Type B pancreatic cell (in vitro differentiated cells): ENCODE results near the gene SETD4. TPM values are rescaled to one million over a fixed set of nuclear protein-coding genes. Genes with fewer than 3 reads are reported as not detected.
"Not testable (repeated sequence)": the region's sequence is repeated elsewhere in the genome, so short reads cannot be mapped to it uniquely, and the experiment has no call there.

Experiments used
- DNase-seq: peaks from one replicate; pipeline ENCODE4 v3.0.0; 2021; ENCODE audit warnings: mixed read lengths; ENCODE audit not compliant: unreplicated experiment; ENCODE audit errors: extremely low spot score
- H3K27ac Mint-ChIP-seq: 2 replicates; pipeline ENCODE4 v1.8.0; 2021; ENCODE audit warnings: mild to moderate bottlenecking, mixed read lengths
- H3K27me3 Mint-ChIP-seq: 2 replicates; pipeline ENCODE4 v1.8.0; 2021; ENCODE audit warnings: mixed read lengths
- H3K36me3 Mint-ChIP-seq: 2 replicates; pipeline ENCODE4 v1.8.0; 2021; ENCODE audit warnings: mixed read lengths
- H3K4me1 Mint-ChIP-seq: one replicate; pipeline ENCODE4 v1.8.0; 2021; ENCODE audit warnings: mixed read lengths; ENCODE audit not compliant: unreplicated experiment
- H3K4me3 Mint-ChIP-seq: 2 replicates; pipeline ENCODE4 v1.8.0; 2021; ENCODE audit warnings: mild to moderate bottlenecking, mixed read lengths
- H3K9me3 Mint-ChIP-seq: 2 replicates; pipeline ENCODE4 v1.8.0; 2021; ENCODE audit warnings: mixed read lengths
- total RNA-seq: library from RNA; stranded (reverse); gene quantifications from 2 replicates; pipeline ENCODE4 v1.2.1, GENCODE V29; 2021; ENCODE audit warnings: low replicate concordance
- TF ChIP-seq, protein P1 (sequence below): fragments of 200-600 bp; sonication (generic); conservative IDR thresholded peaks from 2 replicates; pipeline ENCODE4 v1.5.0; 2021; ENCODE audit warnings: antibody characterized with exemption, mild to moderate bottlenecking

SETD4 gene
- total RNA-seq, 1 donor from 2014 or later = 26.4 TPM

DNA sequence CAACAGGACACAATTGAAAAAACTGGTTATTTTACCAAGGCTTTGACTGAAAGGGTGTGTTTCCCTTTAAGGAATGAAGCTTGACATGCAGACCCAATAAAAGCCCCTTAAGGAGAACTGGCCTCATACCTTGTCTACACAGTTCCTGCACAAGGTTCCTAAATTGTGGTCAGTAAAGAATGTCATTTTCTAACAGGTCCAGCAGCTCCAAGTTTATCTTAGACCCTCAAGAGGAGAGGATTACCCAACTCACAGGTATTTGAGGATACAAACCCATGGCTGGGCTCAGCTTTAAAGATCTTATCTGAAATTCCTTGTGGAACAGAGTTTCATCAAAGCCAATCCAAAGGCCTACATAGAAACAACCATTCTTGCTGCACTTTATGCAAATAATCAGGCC lies 43.1 kb upstream of the SETD4 start:
- Mint-ChIP-seq H3K4me3 (peak overlapping the region; percentile 26), H3K27me3 (peaks cover 40% of the 10 kb centered on the region), H3K27ac (peak overlapping the region; percentile 53), H3K36me3 (peaks cover 4% of the 10 kb centered on the region), H3K4me1 (peaks cover 7% of the 10 kb centered on the region), H3K9me3 (peaks cover 15% of the 10 kb centered on the region)
- TF ChIP-seq, protein P1, sequence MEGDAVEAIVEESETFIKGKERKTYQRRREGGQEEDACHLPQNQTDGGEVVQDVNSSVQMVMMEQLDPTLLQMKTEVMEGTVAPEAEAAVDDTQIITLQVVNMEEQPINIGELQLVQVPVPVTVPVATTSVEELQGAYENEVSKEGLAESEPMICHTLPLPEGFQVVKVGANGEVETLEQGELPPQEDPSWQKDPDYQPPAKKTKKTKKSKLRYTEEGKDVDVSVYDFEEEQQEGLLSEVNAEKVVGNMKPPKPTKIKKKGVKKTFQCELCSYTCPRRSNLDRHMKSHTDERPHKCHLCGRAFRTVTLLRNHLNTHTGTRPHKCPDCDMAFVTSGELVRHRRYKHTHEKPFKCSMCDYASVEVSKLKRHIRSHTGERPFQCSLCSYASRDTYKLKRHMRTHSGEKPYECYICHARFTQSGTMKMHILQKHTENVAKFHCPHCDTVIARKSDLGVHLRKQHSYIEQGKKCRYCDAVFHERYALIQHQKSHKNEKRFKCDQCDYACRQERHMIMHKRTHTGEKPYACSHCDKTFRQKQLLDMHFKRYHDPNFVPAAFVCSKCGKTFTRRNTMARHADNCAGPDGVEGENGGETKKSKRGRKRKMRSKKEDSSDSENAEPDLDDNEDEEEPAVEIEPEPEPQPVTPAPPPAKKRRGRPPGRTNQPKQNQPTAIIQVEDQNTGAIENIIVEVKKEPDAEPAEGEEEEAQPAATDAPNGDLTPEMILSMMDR = no peak
- DNase-seq = no peak

DNA sequence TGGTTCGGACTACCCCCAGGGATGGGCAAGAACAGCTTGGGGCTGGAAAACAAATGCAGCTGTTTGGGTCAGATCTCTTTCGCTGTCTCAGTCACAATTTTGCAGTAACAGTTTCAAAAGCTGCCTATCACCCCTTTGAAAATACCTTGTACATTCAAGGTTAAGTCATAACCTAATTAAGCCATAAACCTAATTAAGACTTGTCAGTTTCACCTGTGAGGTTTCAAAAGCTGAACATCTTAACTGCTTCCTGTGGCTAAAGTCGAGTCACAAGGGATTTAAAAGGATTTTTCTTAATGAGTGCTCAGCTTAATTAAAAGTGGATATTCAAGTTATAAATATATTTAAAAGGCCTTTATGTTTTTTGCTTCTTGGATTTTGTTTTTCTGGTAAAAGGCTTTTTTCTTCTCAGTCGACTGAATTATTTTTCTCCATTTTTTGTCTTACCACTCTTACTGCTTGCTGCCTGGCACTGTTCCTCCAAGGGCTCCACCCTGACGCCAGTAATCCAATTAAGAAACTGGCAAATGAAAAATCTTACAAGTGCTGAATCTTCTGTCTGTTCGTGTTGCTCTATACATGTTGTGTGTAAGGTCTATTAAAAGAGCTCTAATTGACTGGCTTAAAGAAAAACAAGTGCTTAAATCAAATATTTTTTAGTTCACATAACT lies 40.8 kb upstream of the SETD4 start:
- Mint-ChIP-seq H3K4me3 (no peak overlapping the region), H3K9me3 (peaks cover 15% of the 10 kb centered on the region), H3K36me3 (peaks cover 4% of the 10 kb centered on the region), H3K27ac (no peak overlapping the region), H3K27me3 (peaks cover 30% of the 10 kb centered on the region), H3K4me1 (peaks cover 7% of the 10 kb centered on the region)
- DNase-seq = no peak
- TF ChIP-seq, protein P1 = no peak

DNA sequence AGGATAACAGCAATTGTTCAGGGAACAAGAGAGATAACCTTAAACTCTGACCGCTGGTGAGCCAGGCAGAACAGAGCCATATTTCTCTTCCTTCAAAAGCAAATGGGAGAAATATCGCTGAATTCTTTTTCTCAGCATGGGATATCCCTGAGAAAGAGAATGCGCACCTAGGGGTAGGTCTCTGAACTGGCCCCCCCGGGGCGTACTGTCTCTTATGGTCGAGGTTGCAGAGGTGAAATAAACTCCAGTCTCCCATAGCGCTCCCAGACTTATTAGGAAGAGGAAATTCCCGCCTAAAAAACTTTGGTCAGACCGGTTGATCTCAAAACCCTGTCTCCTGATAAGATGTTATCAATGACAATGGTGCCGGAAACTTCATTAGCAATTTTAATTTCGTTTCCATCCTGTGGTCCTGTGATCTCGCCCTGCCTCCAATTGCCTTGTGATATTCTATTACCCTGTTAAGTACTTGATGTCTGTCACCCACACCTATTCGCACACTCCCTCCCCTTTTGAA lies 39.4 kb upstream of the SETD4 start:
- DNase-seq, H3K36me3 Mint-ChIP-seq, H3K4me1 Mint-ChIP-seq, H3K27ac Mint-ChIP-seq, H3K4me3 Mint-ChIP-seq: not testable (repeated sequence)
- Mint-ChIP-seq H3K27me3 (peaks cover 16% of the 10 kb centered on the region), H3K9me3 (peaks cover 15% of the 10 kb centered on the region)

DNA sequence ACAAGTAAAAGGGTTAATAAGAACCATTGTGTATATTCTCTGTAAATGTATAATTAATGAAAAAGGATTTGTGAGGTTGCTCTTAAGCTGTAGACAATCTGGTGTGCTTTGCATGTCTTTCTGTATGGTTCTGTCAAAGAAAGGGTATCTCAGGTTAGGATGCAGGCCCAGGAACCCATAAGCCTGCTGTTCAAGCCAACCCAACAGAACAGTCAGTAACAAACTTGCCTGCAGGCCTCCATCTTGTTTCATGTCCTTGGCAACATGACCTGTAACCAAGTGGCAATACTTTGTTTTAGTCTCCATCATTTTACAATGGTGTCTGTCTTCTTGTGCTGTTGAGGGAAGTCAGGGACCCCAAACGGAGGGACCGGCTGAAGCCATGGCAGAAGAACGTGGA lies 38.7 kb upstream of the SETD4 start:
- Mint-ChIP-seq H3K27me3 (peaks cover 9% of the 10 kb centered on the region), H3K9me3 (peaks cover 10% of the 10 kb centered on the region), H3K36me3 (peaks cover 4% of the 10 kb centered on the region), H3K27ac (no peak overlapping the region), H3K4me3 (no peak overlapping the region), H3K4me1 (peaks cover 6% of the 10 kb centered on the region)
- no peak for DNase-seq
- TF ChIP-seq, protein P1 = no peak

DNA sequence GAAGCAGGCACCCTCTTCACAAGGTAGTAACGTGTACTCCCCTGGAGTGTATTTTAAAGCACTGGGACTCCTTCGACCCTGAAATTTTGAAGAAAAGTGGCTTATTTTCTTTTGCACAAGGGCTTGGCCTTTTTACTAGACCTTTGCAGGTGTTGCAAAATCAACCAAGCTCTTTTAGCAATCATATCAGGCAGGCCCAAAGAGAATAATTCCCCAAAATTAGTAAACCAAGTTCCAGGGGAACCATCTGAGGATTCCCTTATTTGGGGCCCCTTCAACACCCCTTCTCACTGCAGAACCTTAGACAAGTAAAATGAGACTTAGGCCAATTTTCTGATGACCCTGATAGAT lies 37.8 kb upstream of the SETD4 start:
- H3K27me3 Mint-ChIP-seq = peaks cover 6% of the 10 kb centered on the region
- DNase-seq = no peak
- H3K4me1 Mint-ChIP-seq = peaks cover 6% of the 10 kb centered on the region
- TF ChIP-seq, protein P1 = no peak
- peaks cover 1% of the 10 kb centered on the region for H3K36me3 Mint-ChIP-seq
- H3K9me3 Mint-ChIP-seq = peaks cover 9% of the 10 kb centered on the region
- no peak overlapping the region for H3K4me3 Mint-ChIP-seq
- no peak overlapping the region for H3K27ac Mint-ChIP-seq

DNA sequence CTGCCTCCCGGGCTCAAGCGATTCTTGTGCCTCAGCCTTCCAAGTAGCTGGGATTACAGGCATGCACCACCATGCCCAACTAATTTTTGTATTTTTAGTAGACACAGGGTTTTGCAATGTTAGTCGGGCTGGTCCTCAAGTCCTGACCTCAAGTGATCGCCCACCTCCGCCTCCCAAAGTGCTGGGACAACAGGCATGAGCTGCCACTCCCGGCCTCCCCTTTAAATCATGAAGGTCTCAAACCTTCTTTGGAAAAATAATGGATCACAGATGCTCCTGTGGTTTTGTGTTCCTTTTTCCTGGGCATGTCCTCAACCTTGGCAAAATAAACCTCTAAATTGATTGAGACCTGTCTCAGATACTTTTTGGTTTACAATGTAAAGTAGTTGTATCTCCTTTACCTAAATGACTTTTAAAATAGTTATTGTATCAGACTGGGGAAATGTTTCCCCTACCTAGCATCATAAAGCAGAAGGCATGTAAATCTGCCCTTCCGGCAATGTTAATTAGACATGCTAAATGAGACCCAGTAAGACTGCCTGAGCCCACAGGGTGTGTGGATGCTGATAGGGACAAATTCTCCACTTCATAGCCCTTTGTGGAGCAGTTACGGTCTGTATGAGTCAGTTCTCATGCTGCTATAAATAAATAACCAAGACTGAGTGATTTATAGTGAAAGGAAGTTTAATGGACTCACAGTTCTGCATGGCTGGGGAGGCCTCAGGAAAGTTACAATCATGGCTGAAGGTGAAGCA lies 37.3 kb upstream of the SETD4 start:
- peaks cover 6% of the 10 kb centered on the region for H3K27me3 Mint-ChIP-seq
- H3K4me3 Mint-ChIP-seq = no peak overlapping the region
- H3K4me1 Mint-ChIP-seq = peaks cover 6% of the 10 kb centered on the region
- TF ChIP-seq, protein P1 = no peak
- no peak overlapping the region for H3K27ac Mint-ChIP-seq
- no peaks in the 10 kb centered on the region for H3K36me3 Mint-ChIP-seq
- DNase-seq = no peak
- H3K9me3 Mint-ChIP-seq = peaks cover 7% of the 10 kb centered on the region
